HepG2 (cell line): ENCODE measurements around the gene HTRA1. TPM values are rescaled to one million over a fixed set of nuclear protein-coding genes. Genes with fewer than 3 reads are reported as not detected.

ENCODE experiments used
- ATAC-seq: fragments of 200-7000 bp; cut with Tn5 transposase; 3 replicates; pipeline ENCODE4 v1.9.1; 2020; ENCODE audit warnings: mild to moderate bottlenecking, moderate library complexity
- BruUV-seq: library from RNA; stranded (reverse); fragments of 400-500 nt; replicated peaks from 2 replicates; lab custom pipeline; 2021; lab: Mats Ljungman, UMichigan
- CTCF ChIA-PET: fragments of 300-600 bp; formaldehyde crosslinking; extraction: SDS; loops from one replicate; lab custom pipeline; 2021; ENCODE audit warnings: low total read pairs, inconsistent platforms, low intra/inter-chr PET ratio; lab: Yijun Ruan, JAX
- POLR2A ChIA-PET: fragments of 350-600 bp; sonication (Branson Sonifier 250); formaldehyde crosslinking; loops from one replicate; lab custom pipeline; 2020; ENCODE audit warnings: antibody characterized with exemption, inconsistent platforms; lab: Yijun Ruan, JAX
- DNase-seq: peaks from one replicate; pipeline ENCODE4 v3.0.0-alpha.2; 2015; ENCODE audit warnings: low spot score
- FAIRE-seq: peaks from 3 replicates; lab custom pipeline; 2011; peaks lifted over from hg19 to GRCh38; lab: Jason Lieb, UNC
- H2AFZ ChIP-seq: one replicate; pipeline ENCODE4 v1.6.1; 2011; ENCODE audit warnings: low read length, inconsistent platforms
- H3K27ac ChIP-seq: fragments of 300-600 bp; 3 replicates; pipeline ENCODE4 v1.8.0; 2011; ENCODE audit warnings: mixed run types, mild to moderate bottlenecking, mixed read lengths, low read length, inconsistent platforms; ENCODE audit not compliant: insufficient read depth; ENCODE audit errors: extremely low read length
- H3K27me3 ChIP-seq, 2 experiments: fragments of 200-600 bp in 1 of 2; 2 replicates in 1 of 2; 3 replicates in 1 of 2; pipeline versions ENCODE4 v1.6.0 to v1.8.0; 2011; ENCODE audit warnings: low read length in 2 of 2, mild to moderate bottlenecking in 2 of 2, moderate library complexity in 2 of 2, inconsistent platforms in 1 of 2; ENCODE audit not compliant: insufficient read depth in 2 of 2, control insufficient read depth in 1 of 2
- H3K36me3 ChIP-seq, 2 experiments: fragments of 200-600 bp in 1 of 2; replicated peaks in 1 of 2; 2 replicates in 1 of 2; 3 replicates in 1 of 2; pipeline versions ENCODE4 v1.5.1 to v1.8.0; 2011; ENCODE audit warnings: low read length in 2 of 2, inconsistent platforms in 1 of 2; ENCODE audit not compliant: insufficient read depth in 2 of 2, control insufficient read depth in 1 of 2
- H3K4me1 ChIP-seq: 2 replicates; pipeline ENCODE4 v1.5.1; 2012; ENCODE audit warnings: low read length, inconsistent platforms; ENCODE audit not compliant: insufficient read depth
- H3K4me2 ChIP-seq: 2 replicates; pipeline ENCODE4 v1.6.0; 2011; ENCODE audit warnings: low read depth, low read length, inconsistent platforms
- H3K4me3 ChIP-seq, 3 experiments: fragments of 200-600 bp in 1 of 3; sonication (generic), shearing (Covaris generic) in 1 of 3; replicated peaks in 1 of 3; 2 replicates each; pipeline ENCODE4 v1.5.1; 2011 to 2016; ENCODE audit warnings: low read length in 3 of 3, inconsistent platforms in 2 of 3, low read depth in 2 of 3, mild to moderate bottlenecking in 2 of 3, control low read depth in 1 of 3, mixed read lengths in 1 of 3; ENCODE audit not compliant: insufficient read depth in 1 of 3
- H3K79me2 ChIP-seq: one replicate; pipeline ENCODE4 v1.6.1; 2011; ENCODE audit warnings: low read length, inconsistent platforms; ENCODE audit not compliant: insufficient read depth
- H3K9ac ChIP-seq: 2 replicates; pipeline ENCODE4 v1.6.0; 2011; ENCODE audit warnings: mild to moderate bottlenecking, low read depth, low read length, inconsistent platforms; ENCODE audit not compliant: insufficient read depth
- H3K9me3 ChIP-seq: 2 replicates; pipeline ENCODE4 v1.5.1; 2012; ENCODE audit warnings: mild to moderate bottlenecking, low read length
- H4K20me1 ChIP-seq: 2 replicates; pipeline ENCODE4 v1.6.0; 2011; ENCODE audit warnings: inconsistent platforms, mild to moderate bottlenecking, low read length, moderate library complexity; ENCODE audit not compliant: insufficient read depth
- ATF3 ChIP-seq: sonication (generic); formaldehyde crosslinking; IDR thresholded peaks from 2 replicates; pipeline ENCODE4 v1.4.0; 2020; ENCODE audit warnings: missing genetic modification reagents
- NFYB ChIP-seq: sonication (generic); formaldehyde crosslinking; IDR thresholded peaks from 2 replicates; pipeline ENCODE4 v1.4.0; 2020; ENCODE audit warnings: missing genetic modification reagents
- PCBP1 ChIP-seq: fragments of 200-400 bp; formaldehyde crosslinking; IDR thresholded peaks from 2 replicates; pipeline ENCODE4 v1.6.1; 2017; ENCODE audit warnings: mild to moderate bottlenecking, low read depth, low read length, borderline replicate concordance
- POLR2AphosphoS2 ChIP-seq: IDR thresholded peaks from 2 replicates; pipeline ENCODE4 v1.6.1; 2011; ENCODE audit warnings: low read depth, low read length, improper control_type of control experiment
- RARG ChIP-seq: sonication (generic); formaldehyde crosslinking; IDR thresholded peaks from 2 replicates; pipeline ENCODE4 v1.4.0; 2020; ENCODE audit warnings: low read depth, mild to moderate bottlenecking, missing genetic modification reagents
- RNF219 ChIP-seq: sonication (generic); formaldehyde crosslinking; IDR thresholded peaks from 2 replicates; pipeline ENCODE4 v1.5.0; 2020; ENCODE audit warnings: mild to moderate bottlenecking, missing genetic modification reagents
- SMARCE1 ChIP-seq: fragments of 450-650 bp; IDR thresholded peaks from 2 replicates; pipeline ENCODE4 v1.6.1; 2017; ENCODE audit warnings: borderline replicate concordance
- SSRP1 ChIP-seq: IDR thresholded peaks from 2 replicates; pipeline ENCODE4 v1.6.1; 2016; ENCODE audit warnings: control low read depth
- ZNF292 ChIP-seq: sonication (generic); formaldehyde crosslinking; IDR thresholded peaks from 2 replicates; pipeline ENCODE4 v1.8.1; 2022; ENCODE audit warnings: mild to moderate bottlenecking, low read depth, missing genetic modification reagents, borderline replicate concordance
- ZNF501 ChIP-seq: sonication (generic); formaldehyde crosslinking; IDR thresholded peaks from 2 replicates; pipeline ENCODE4 v1.5.1; 2020; ENCODE audit warnings: mild to moderate bottlenecking, moderate library complexity, missing genetic modification reagents
- ZNF775 ChIP-seq: sonication (generic); formaldehyde crosslinking; IDR thresholded peaks from 2 replicates; pipeline ENCODE4 v1.4.0; 2020; ENCODE audit warnings: missing genetic modification reagents, mild to moderate bottlenecking, moderate library complexity, borderline replicate concordance
- ZSCAN9 ChIP-seq: IDR thresholded peaks from 2 replicates; pipeline ENCODE4 v1.6.1; 2016; ENCODE audit warnings: borderline replicate concordance
- WGBS: methylation state at CpG from one replicate; pipeline ENCODE4 v1.1.6; 2017; ENCODE audit warnings: low lambda C conversion rate; 5-methylcytosine and 5-hydroxymethylcytosine counted together
- in situ Hi-C: cut with HindIII; loops from 2 replicates; pipeline ENCODE4 v1.10.0; 2017; ENCODE audit warnings: low pct_unique_long_range_greater_than_20kb; ENCODE audit not compliant: extremely low pct_ligation_motif_present
- intact Hi-C: fragments of 100-400 bp; cut with micrococcal nuclease; formaldehyde crosslinking; loops from one replicate; pipeline ENCODE4 v1.10.0; 2022; ENCODE audit not compliant: unreplicated experiment
- polyA plus RNA-seq, 8 experiments: library from polyadenylated mRNA; depleted of rRNA in 3 of 8; stranded (reverse) in 7 of 8; unstranded in 1 of 8; fragments of >200 nt; fragmentation: Illumina TruSeq in 4 of 8; extraction: Trizol in 4 of 8; gene quantifications; 2 replicates each; pipeline versions ENCODE4 v1.2.1 to v1.2.3, GENCODE V29; 2011 to 2016; ENCODE audit warnings: low read depth in 4 of 8, missing spikeins in 1 of 8, mixed read lengths in 1 of 8; ENCODE audit not compliant: insufficient read depth in 1 of 8
- total RNA-seq, 5 experiments: library from RNA; depleted of rRNA; stranded (reverse); fragments of >200 nt; fragmentation: Illumina TruSeq; extraction: Trizol; gene quantifications; 2 replicates each; pipeline ENCODE4 v1.2.3, GENCODE V29; 2016; ENCODE audit warnings: low read depth in 1 of 5
- TF ChIP-seq, protein P1 (sequence below): sonication (generic); formaldehyde crosslinking; IDR thresholded peaks from 2 replicates; pipeline ENCODE4 v1.5.1; 2020; ENCODE audit warnings: missing genetic modification reagents, mild to moderate bottlenecking, borderline replicate concordance

The HTRA1 gene
- total and polyA plus RNA-seq, 2 of the 13 experiments (the other 11 are each of a cell fraction or from before 2014, with no cell fraction given): 0.11 to 0.40 TPM

- no peaks in the 10 kb centered on the region for H3K79me2 ChIP-seq
- CTCF ChIA-PET: no interaction called here
- H3K36me3 ChIP-seq: no peaks in the 10 kb centered on the region
- WGBS: 39% methylated on average over 6 of the region's 9 CpGs
- H3K4me1 ChIP-seq: no peaks in the 10 kb centered on the region
- POLR2A ChIA-PET: no interaction called here
- in situ Hi-C loops (no loop called here), intact Hi-C loops (no loop called here)
- TF ChIP-seq ATF3 (CRISPR knock-in tag): no peak
- H3K9ac ChIP-seq: no peak overlapping the region
- H4K20me1 ChIP-seq: no peaks in the 10 kb centered on the region
- H3K27me3 ChIP-seq: peaks cover 5 to 72% of the 10 kb centered on the region in 2 experiments; a peak in 4 of 5 replicates
- H3K4me2 ChIP-seq: no peak overlapping the region
- no peak for ATAC-seq
- no peak for FAIRE-seq
- no peaks in the 10 kb centered on the region for H3K9me3 ChIP-seq
- H3K4me3 ChIP-seq: no peak overlapping the region
- BruUV-seq: no TSS peak
- DNase-seq: no peak
- no peak overlapping the region for H3K27ac ChIP-seq
- H2AFZ ChIP-seq: no peak overlapping the region
Observed at GRCh38 chr10:122492999-122493481, 31.7 kb downstream of the HTRA1 start.

- WGBS: 25% methylated on average over 4 of the region's 4 CpGs
- DNase-seq (no peak), FAIRE-seq (no peak), ATAC-seq (no peak)
- intact Hi-C loops (no loop called here), in situ Hi-C loops (no loop called here)
- Histone ChIP-seq H3K4me2 (no peak overlapping the region), H3K79me2 (no peaks in the 10 kb centered on the region), H4K20me1 (no peaks in the 10 kb centered on the region), H3K27me3 (peaks cover 5 to 74% of the 10 kb centered on the region in 2 experiments; a peak in 4 of 5 replicates), H3K4me3 (no peak overlapping the region), H3K9me3 (no peaks in the 10 kb centered on the region), H3K4me1 (no peaks in the 10 kb centered on the region), H2AFZ (no peak overlapping the region), H3K9ac (no peak overlapping the region), H3K36me3 (no peaks in the 10 kb centered on the region), H3K27ac (no peak overlapping the region)
- CTCF ChIA-PET: no interaction called here
- BruUV-seq: no TSS peak
- POLR2A ChIA-PET: no interaction called here
- no peak for TF ChIP-seq ZNF501 (CRISPR knock-in tag)
- no peak for TF ChIP-seq NFYB (CRISPR knock-in tag)
- TF ChIP-seq ZSCAN9 (CRISPR knock-in tag): no peak
- no peak for TF ChIP-seq RNF219 (CRISPR knock-in tag)
- no peak for TF ChIP-seq SSRP1 (CRISPR knock-in tag)
- TF ChIP-seq PCBP1: no peak
- TF ChIP-seq ZNF775 (CRISPR knock-in tag): no peak
- TF ChIP-seq POLR2AphosphoS2: no peak
- TF ChIP-seq ZNF292 (CRISPR knock-in tag): no peak
- TF ChIP-seq RARG (CRISPR knock-in tag): no peak
- no peak for TF ChIP-seq SMARCE1
- TF ChIP-seq, protein P1, sequence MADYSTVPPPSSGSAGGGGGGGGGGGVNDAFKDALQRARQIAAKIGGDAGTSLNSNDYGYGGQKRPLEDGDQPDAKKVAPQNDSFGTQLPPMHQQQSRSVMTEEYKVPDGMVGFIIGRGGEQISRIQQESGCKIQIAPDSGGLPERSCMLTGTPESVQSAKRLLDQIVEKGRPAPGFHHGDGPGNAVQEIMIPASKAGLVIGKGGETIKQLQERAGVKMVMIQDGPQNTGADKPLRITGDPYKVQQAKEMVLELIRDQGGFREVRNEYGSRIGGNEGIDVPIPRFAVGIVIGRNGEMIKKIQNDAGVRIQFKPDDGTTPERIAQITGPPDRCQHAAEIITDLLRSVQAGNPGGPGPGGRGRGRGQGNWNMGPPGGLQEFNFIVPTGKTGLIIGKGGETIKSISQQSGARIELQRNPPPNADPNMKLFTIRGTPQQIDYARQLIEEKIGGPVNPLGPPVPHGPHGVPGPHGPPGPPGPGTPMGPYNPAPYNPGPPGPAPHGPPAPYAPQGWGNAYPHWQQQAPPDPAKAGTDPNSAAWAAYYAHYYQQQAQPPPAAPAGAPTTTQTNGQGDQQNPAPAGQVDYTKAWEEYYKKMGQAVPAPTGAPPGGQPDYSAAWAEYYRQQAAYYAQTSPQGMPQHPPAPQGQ: no peak
Observed at GRCh38 chr10:122493761-122494160, 32.4 kb downstream of the HTRA1 start.
